Kidney (tissue), 14 donors: Measurements from ENCODE around the gene PHF8. TPM values are rescaled to one million over a fixed set of nuclear protein-coding genes. Genes with fewer than 3 reads are reported as not detected.

Experiments used
- DNase-seq, 5 donors: peaks; one replicate each; pipeline ENCODE4 v3.0.0-alpha.2; 2013 to 2020
- FAIRE-seq: peaks from 2 replicates; lab custom pipeline; 2012; peaks lifted over from hg19 to GRCh38; lab: Jason Lieb, UNC
- H3K27ac ChIP-seq, 2 donors: one replicate each; pipeline ENCODE4 v1.7.0; 2013; ENCODE audit warnings: low read depth in 2 of 2, low read length in 2 of 2, inconsistent platforms in 1 of 2
- H3K27me3 ChIP-seq: one replicate; pipeline ENCODE4 v1.7.1; 2013; ENCODE audit warnings: low read length, inconsistent platforms; ENCODE audit not compliant: control insufficient read depth, insufficient read depth
- H3K36me3 ChIP-seq, 3 donors: one replicate each; pipeline versions ENCODE4 v1.7.0 to v1.7.1; 2013; ENCODE audit warnings: low read length in 3 of 3, control low read depth in 1 of 3, inconsistent platforms in 1 of 3; ENCODE audit not compliant: insufficient read depth in 3 of 3, control insufficient read depth in 2 of 3
- H3K4me1 ChIP-seq, 3 donors: one replicate each; pipeline versions ENCODE4 v1.7.0 to v1.7.1; 2013; ENCODE audit warnings: low read length in 3 of 3, inconsistent platforms in 1 of 3, low read depth in 1 of 3; ENCODE audit not compliant: control insufficient read depth in 2 of 3, insufficient read depth in 2 of 3
- H3K4me3 ChIP-seq, 3 donors: one replicate each; pipeline versions ENCODE4 v1.7.0 to v1.8.1; 2013; ENCODE audit warnings: low read length in 3 of 3, control low read depth in 1 of 3, inconsistent platforms in 1 of 3
- H3K9ac ChIP-seq, 3 donors: one replicate each; pipeline versions ENCODE4 v1.7.0 to v1.7.1; 2013; ENCODE audit warnings: low read length in 3 of 3, control low read depth in 1 of 3, inconsistent platforms in 1 of 3
- H3K9me3 ChIP-seq, 3 donors: one replicate each; pipeline versions ENCODE4 v1.7.0 to v1.7.1; 2013; ENCODE audit warnings: low read length in 3 of 3, control low read depth in 1 of 3, inconsistent platforms in 1 of 3; ENCODE audit not compliant: control insufficient read depth in 2 of 3, insufficient read depth in 1 of 3
- intact Hi-C: fragments of 100-400 bp; cut with DNase I; formaldehyde crosslinking; loops from one replicate; pipeline ENCODE4 v1.11.1; 2022
- polyA plus RNA-seq: library from polyadenylated mRNA; stranded (reverse); fragments of 350-450 nt; fragmentation: Illumina TruSeq; extraction: RNeasy Lipid Tissue Mini Kit (QIAGEN cat#74804); gene quantifications from one replicate; pipeline ENCODE4 v1.2.3, GENCODE V29; 2014; ENCODE audit warnings: low read depth, low replicate concordance; ENCODE audit not compliant: insufficient read depth
- total RNA-seq: library from RNA; stranded (reverse); fragmentation: NEBNext Ultra II Directional; extraction: Animal tissue kit (Norgen Biotek cat#: 25700); gene quantifications from one replicate; pipeline ENCODE4 v1.2.1, GENCODE V29; 2021
- TF ChIP-seq, protein P1 (sequence below): IDR thresholded peaks from 3 replicates; pipeline ENCODE4 v1.5.1; 2012; ENCODE audit warnings: mild to moderate bottlenecking, moderate library complexity, borderline replicate concordance; ENCODE audit not compliant: insufficient read depth; ENCODE audit errors: extremely low read depth
- donor health status: control.
- donor health status: control.
- donor health status: control.
- donor health status: control.
- donor health status: control.
- donor health status: DM: yes; HTN: yes; CAD: no.
- donor health status: Normal renal cell carcinoma (clear cell type).

Gene PHF8
- total and polyA plus RNA-seq, 2 donors from 2014 or later, result 5.0 to 34.1 TPM

DNA sequence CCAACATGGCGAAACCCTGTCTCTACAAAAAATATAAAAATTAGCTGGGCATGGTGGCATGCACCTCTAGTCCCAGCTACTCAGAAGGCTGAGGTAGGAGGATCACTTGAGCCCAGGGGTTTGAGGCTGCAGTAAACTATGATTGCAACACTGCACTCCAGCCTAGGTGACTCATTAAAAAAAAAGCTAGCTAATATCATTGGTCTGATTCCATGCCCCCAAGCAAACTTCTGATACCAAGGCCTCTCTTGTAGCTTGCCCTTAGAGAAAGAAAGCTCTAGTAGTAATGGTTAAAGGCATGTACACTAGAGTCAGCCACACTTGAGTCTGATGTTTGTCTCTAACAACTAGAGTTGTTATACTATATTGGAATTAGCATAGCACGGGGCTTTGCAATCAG lies 32.6 kb upstream of the PHF8 start:
- Histone ChIP-seq H3K4me1 (no peaks in the 10 kb centered on the region), H3K36me3 (no peaks in the 10 kb centered on the region), H3K9me3 (no peaks in the 10 kb centered on the region), H3K9ac (no peak overlapping the region), H3K27me3 (no peaks in the 10 kb centered on the region), H3K4me3 (no peak overlapping the region), H3K27ac (no peak overlapping the region)
- DNase-seq, result no peak
- FAIRE-seq, result no peak
- TF ChIP-seq, protein P1, sequence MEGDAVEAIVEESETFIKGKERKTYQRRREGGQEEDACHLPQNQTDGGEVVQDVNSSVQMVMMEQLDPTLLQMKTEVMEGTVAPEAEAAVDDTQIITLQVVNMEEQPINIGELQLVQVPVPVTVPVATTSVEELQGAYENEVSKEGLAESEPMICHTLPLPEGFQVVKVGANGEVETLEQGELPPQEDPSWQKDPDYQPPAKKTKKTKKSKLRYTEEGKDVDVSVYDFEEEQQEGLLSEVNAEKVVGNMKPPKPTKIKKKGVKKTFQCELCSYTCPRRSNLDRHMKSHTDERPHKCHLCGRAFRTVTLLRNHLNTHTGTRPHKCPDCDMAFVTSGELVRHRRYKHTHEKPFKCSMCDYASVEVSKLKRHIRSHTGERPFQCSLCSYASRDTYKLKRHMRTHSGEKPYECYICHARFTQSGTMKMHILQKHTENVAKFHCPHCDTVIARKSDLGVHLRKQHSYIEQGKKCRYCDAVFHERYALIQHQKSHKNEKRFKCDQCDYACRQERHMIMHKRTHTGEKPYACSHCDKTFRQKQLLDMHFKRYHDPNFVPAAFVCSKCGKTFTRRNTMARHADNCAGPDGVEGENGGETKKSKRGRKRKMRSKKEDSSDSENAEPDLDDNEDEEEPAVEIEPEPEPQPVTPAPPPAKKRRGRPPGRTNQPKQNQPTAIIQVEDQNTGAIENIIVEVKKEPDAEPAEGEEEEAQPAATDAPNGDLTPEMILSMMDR, result no peak
- intact Hi-C loops, result no loop called here

DNA sequence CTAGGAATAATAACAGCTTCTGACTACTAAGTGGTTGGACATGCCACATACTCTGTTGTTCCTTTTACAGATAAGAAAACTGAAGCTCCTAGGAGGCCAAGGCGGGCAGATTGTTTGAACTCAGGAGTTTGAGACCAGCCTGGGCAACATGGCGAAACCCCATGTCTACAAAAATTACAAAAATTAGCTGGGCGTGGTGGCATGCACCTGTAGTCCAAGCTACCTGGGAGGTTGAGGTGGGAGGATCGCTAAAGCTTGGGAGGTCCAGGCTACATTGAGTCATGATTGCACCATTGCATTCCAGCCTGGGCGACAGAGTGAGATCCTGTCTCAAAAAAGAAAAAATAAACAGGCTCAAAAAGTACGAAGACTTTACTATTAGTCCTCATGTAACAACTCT lies 30.6 kb upstream of the PHF8 start:
- intact Hi-C loops, result no loop called here
- H3K4me3 ChIP-seq, result no peak overlapping the region
- no peak for FAIRE-seq

DNA sequence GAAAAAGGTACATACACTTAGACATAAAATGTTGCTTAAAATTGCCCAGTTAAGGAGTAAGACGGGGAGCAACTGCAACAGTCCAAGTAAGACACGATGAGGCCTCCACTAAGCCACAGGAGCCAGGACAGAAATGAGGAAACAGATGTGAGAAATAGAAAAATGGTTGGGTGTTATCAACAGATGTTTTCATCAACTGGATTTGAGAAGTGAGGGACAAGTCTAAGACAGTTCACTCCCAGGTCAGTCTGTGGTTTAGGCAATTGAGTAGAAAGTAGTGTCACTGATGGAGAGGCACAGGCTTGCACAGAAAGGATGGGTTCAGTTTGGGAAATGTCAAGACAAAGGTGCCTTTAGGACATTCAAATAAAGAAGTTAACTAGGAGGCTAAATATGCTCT lies 23.5 kb upstream of the PHF8 start:
- Histone ChIP-seq H3K27me3 (no peaks in the 10 kb centered on the region), H3K4me1 (no peaks in the 10 kb centered on the region), H3K4me3 (no peak overlapping the region), H3K9ac (no peak overlapping the region), H3K36me3 (no peaks in the 10 kb centered on the region), H3K9me3 (no peaks in the 10 kb centered on the region), H3K27ac (no peak overlapping the region)
- intact Hi-C loops, result no loop called here
- DNase-seq (no peak), FAIRE-seq (no peak)
- TF ChIP-seq, protein P1, result no peak

More for the DNA sequence above, 30.6 kb upstream of the PHF8 start:
- no peak overlapping the region for H3K9ac ChIP-seq
- DNase-seq, result no peak
- TF ChIP-seq, protein P1, result no peak
- H3K36me3 ChIP-seq, result no peaks in the 10 kb centered on the region
- H3K27ac ChIP-seq, result no peak overlapping the region
- no peaks in the 10 kb centered on the region for H3K9me3 ChIP-seq
- H3K4me1 ChIP-seq, result no peaks in the 10 kb centered on the region
- no peaks in the 10 kb centered on the region for H3K27me3 ChIP-seq

DNA sequence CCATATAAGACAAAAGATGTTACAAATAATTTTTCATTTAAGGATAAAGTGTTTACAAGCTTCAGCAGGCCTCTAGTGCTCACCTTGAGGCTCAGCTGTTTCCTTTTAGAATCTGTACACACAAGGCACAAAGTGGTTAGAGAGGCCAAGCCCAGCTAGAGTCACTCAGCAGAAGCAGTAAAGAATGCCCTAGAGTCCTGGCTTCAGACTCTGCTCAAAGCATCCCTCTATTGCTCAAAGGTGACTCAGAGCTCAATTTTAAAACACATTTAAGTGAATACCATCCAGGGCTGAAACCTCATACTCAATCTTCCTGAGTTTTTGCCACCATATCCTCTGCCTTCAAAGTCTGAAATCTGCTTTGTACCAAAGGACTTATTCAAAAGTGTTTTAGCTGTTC lies 22.6 kb upstream of the PHF8 start:
- no peak for FAIRE-seq
- no peaks in the 10 kb centered on the region for H3K4me1 ChIP-seq
- intact Hi-C loops, result no loop called here

More for the DNA sequence above, 22.6 kb upstream of the PHF8 start:
- TF ChIP-seq, protein P1, result no peak
- no peak overlapping the region for H3K27ac ChIP-seq
- no peak overlapping the region for H3K9ac ChIP-seq
- H3K27me3 ChIP-seq, result no peaks in the 10 kb centered on the region
- no peak for DNase-seq
- H3K36me3 ChIP-seq, result no peaks in the 10 kb centered on the region
- H3K4me3 ChIP-seq, result no peak overlapping the region
- H3K9me3 ChIP-seq, result no peaks in the 10 kb centered on the region
